HepG2 (cell line): ENCODE data around the gene NDUFB3. TPM values are rescaled to one million over a fixed set of nuclear protein-coding genes. Genes with fewer than 3 reads are reported as not detected.

Source experiments
- ATAC-seq: fragments of 200-7000 bp; cut with Tn5 transposase; 3 replicates; pipeline ENCODE4 v1.9.1; 2020; ENCODE audit warnings: mild to moderate bottlenecking, moderate library complexity
- BruUV-seq: library from RNA; stranded (reverse); fragments of 400-500 nt; replicated peaks from 2 replicates; lab custom pipeline; 2021; lab: Mats Ljungman, UMichigan
- CTCF ChIA-PET: fragments of 300-600 bp; formaldehyde crosslinking; extraction: SDS; loops from one replicate; lab custom pipeline; 2021; ENCODE audit warnings: low total read pairs, inconsistent platforms, low intra/inter-chr PET ratio; lab: Yijun Ruan, JAX
- POLR2A ChIA-PET: fragments of 350-600 bp; sonication (Branson Sonifier 250); formaldehyde crosslinking; loops from one replicate; lab custom pipeline; 2020; ENCODE audit warnings: antibody characterized with exemption, inconsistent platforms; lab: Yijun Ruan, JAX
- DNase-seq: peaks from one replicate; pipeline ENCODE4 v3.0.0-alpha.2; 2015; ENCODE audit warnings: low spot score
- FAIRE-seq: peaks from 3 replicates; lab custom pipeline; 2011; peaks lifted over from hg19 to GRCh38; lab: Jason Lieb, UNC
- H2AFZ ChIP-seq: one replicate; pipeline ENCODE4 v1.6.1; 2011; ENCODE audit warnings: low read length, inconsistent platforms
- H3K27ac ChIP-seq: fragments of 300-600 bp; 3 replicates; pipeline ENCODE4 v1.8.0; 2011; ENCODE audit warnings: mixed run types, mild to moderate bottlenecking, mixed read lengths, low read length, inconsistent platforms; ENCODE audit not compliant: insufficient read depth; ENCODE audit errors: extremely low read length
- H3K27me3 ChIP-seq, 2 experiments: fragments of 200-600 bp in 1 of 2; 2 replicates in 1 of 2; 3 replicates in 1 of 2; pipeline versions ENCODE4 v1.6.0 to v1.8.0; 2011; ENCODE audit warnings: low read length in 2 of 2, mild to moderate bottlenecking in 2 of 2, moderate library complexity in 2 of 2, inconsistent platforms in 1 of 2; ENCODE audit not compliant: insufficient read depth in 2 of 2, control insufficient read depth in 1 of 2
- H3K36me3 ChIP-seq, 2 experiments: fragments of 200-600 bp in 1 of 2; replicated peaks in 1 of 2; 2 replicates in 1 of 2; 3 replicates in 1 of 2; pipeline versions ENCODE4 v1.5.1 to v1.8.0; 2011; ENCODE audit warnings: low read length in 2 of 2, inconsistent platforms in 1 of 2; ENCODE audit not compliant: insufficient read depth in 2 of 2, control insufficient read depth in 1 of 2
- H3K4me1 ChIP-seq: 2 replicates; pipeline ENCODE4 v1.5.1; 2012; ENCODE audit warnings: low read length, inconsistent platforms; ENCODE audit not compliant: insufficient read depth
- H3K4me2 ChIP-seq: 2 replicates; pipeline ENCODE4 v1.6.0; 2011; ENCODE audit warnings: low read depth, low read length, inconsistent platforms
- H3K4me3 ChIP-seq, 3 experiments: fragments of 200-600 bp in 1 of 3; sonication (generic), shearing (Covaris generic) in 1 of 3; replicated peaks in 1 of 3; 2 replicates each; pipeline ENCODE4 v1.5.1; 2011 to 2016; ENCODE audit warnings: low read length in 3 of 3, inconsistent platforms in 2 of 3, low read depth in 2 of 3, mild to moderate bottlenecking in 2 of 3, control low read depth in 1 of 3, mixed read lengths in 1 of 3; ENCODE audit not compliant: insufficient read depth in 1 of 3
- H3K79me2 ChIP-seq: one replicate; pipeline ENCODE4 v1.6.1; 2011; ENCODE audit warnings: low read length, inconsistent platforms; ENCODE audit not compliant: insufficient read depth
- H3K9ac ChIP-seq: 2 replicates; pipeline ENCODE4 v1.6.0; 2011; ENCODE audit warnings: mild to moderate bottlenecking, low read depth, low read length, inconsistent platforms; ENCODE audit not compliant: insufficient read depth
- H3K9me3 ChIP-seq: 2 replicates; pipeline ENCODE4 v1.5.1; 2012; ENCODE audit warnings: mild to moderate bottlenecking, low read length
- H4K20me1 ChIP-seq: 2 replicates; pipeline ENCODE4 v1.6.0; 2011; ENCODE audit warnings: inconsistent platforms, mild to moderate bottlenecking, low read length, moderate library complexity; ENCODE audit not compliant: insufficient read depth
- BORCS8-MEF2B ChIP-seq: sonication (generic); formaldehyde crosslinking; IDR thresholded peaks from 2 replicates; pipeline ENCODE4 v1.8.0; 2022; ENCODE audit warnings: mild to moderate bottlenecking, missing genetic modification reagents
- ELF1 ChIP-seq: sonication (generic); formaldehyde crosslinking; IDR thresholded peaks from 2 replicates; pipeline ENCODE4 v1.4.0; 2020; ENCODE audit warnings: missing genetic modification reagents
- ETS1 ChIP-seq: sonication (generic); formaldehyde crosslinking; IDR thresholded peaks from 2 replicates; pipeline ENCODE4 v1.4.0; 2020; ENCODE audit warnings: missing genetic modification reagents
- FOXO1 ChIP-seq: sonication (generic); formaldehyde crosslinking; IDR thresholded peaks from 2 replicates; pipeline ENCODE4 v1.4.0; 2020; ENCODE audit warnings: missing genetic modification reagents
- GATAD1 ChIP-seq: IDR thresholded peaks from 2 replicates; pipeline ENCODE4 v1.6.1; 2016; ENCODE audit warnings: missing genetic modification reagents, missing compliant biosample characterization
- IRX3 ChIP-seq: sonication (generic); formaldehyde crosslinking; IDR thresholded peaks from 2 replicates; pipeline ENCODE4 v1.8.1; 2023; ENCODE audit warnings: mild to moderate bottlenecking, low read depth, missing genetic modification reagents, borderline replicate concordance
- KDM3A ChIP-seq: IDR thresholded peaks from 2 replicates; pipeline ENCODE4 v1.6.1; 2018; ENCODE audit warnings: low read depth, missing compliant biosample characterization
- MED1 ChIP-seq: sonication (generic); formaldehyde crosslinking; IDR thresholded peaks from 2 replicates; pipeline ENCODE4 v1.4.0; 2020; ENCODE audit warnings: missing genetic modification reagents
- MED8 ChIP-seq: sonication (generic); formaldehyde crosslinking; IDR thresholded peaks from 2 replicates; pipeline ENCODE4 v1.8.1; 2023; ENCODE audit warnings: mild to moderate bottlenecking, missing genetic modification reagents; ENCODE audit not compliant: insufficient replicate concordance
- NFYC ChIP-seq: IDR thresholded peaks from 2 replicates; pipeline ENCODE4 v1.6.1; 2016; ENCODE audit warnings: missing genetic modification reagents, missing compliant biosample characterization
- NR2F1 ChIP-seq, 2 experiments: fragments of 450-650 bp in 1 of 2; formaldehyde crosslinking in 1 of 2; IDR thresholded peaks; 2 replicates each; pipeline versions ENCODE4 v1.5.0 to v1.6.1; 2016 to 2020; ENCODE audit warnings: mild to moderate bottlenecking in 1 of 2, missing compliant biosample characterization in 1 of 2, missing genetic modification reagents in 1 of 2, moderate library complexity in 1 of 2
- RFX3 ChIP-seq: IDR thresholded peaks from 2 replicates; pipeline ENCODE4 v1.6.1; 2016; ENCODE audit warnings: missing biosample characterization, missing genetic modification reagents
- SP5 ChIP-seq: IDR thresholded peaks from 2 replicates; pipeline ENCODE4 v1.6.1; 2016; ENCODE audit warnings: low read depth, borderline replicate concordance
- TAF15 ChIP-seq: fragments of 200-400 bp; formaldehyde crosslinking; IDR thresholded peaks from one replicate; pipeline ENCODE4 v1.6.1; 2018; ENCODE audit warnings: mild to moderate bottlenecking, low read depth, low read length; ENCODE audit not compliant: poor library complexity, severe bottlenecking
- TCF12 ChIP-seq, 2 experiments: fragments of 450-650 bp in 1 of 2; sonication (generic) in 1 of 2; formaldehyde crosslinking in 1 of 2; IDR thresholded peaks; 2 replicates each; pipeline versions ENCODE4 v1.6.1 to v1.8.0; 2017 to 2022; ENCODE audit warnings: antibody characterized with exemption in 1 of 2, mild to moderate bottlenecking in 1 of 2, missing genetic modification reagents in 1 of 2, moderate library complexity in 1 of 2
- ZBTB20 ChIP-seq: sonication (generic); formaldehyde crosslinking; IDR thresholded peaks from 2 replicates; pipeline ENCODE4 v1.8.1; 2023; ENCODE audit warnings: missing genetic modification reagents, low read depth, mild to moderate bottlenecking, borderline replicate concordance
- ZIK1 ChIP-seq: sonication (generic); formaldehyde crosslinking; IDR thresholded peaks from 2 replicates; pipeline ENCODE4 v1.5.0; 2020; ENCODE audit warnings: mild to moderate bottlenecking, low read depth, missing genetic modification reagents, borderline replicate concordance
- ZNF30 ChIP-seq: sonication (generic); formaldehyde crosslinking; IDR thresholded peaks from 2 replicates; pipeline ENCODE4 v1.5.0; 2020; ENCODE audit warnings: mild to moderate bottlenecking, missing genetic modification reagents
- ZNF34 ChIP-seq: sonication (generic); formaldehyde crosslinking; IDR thresholded peaks from 2 replicates; pipeline ENCODE4 v1.4.0; 2020; ENCODE audit warnings: mild to moderate bottlenecking, missing genetic modification reagents, borderline replicate concordance
- ZNF660 ChIP-seq: sonication (generic); formaldehyde crosslinking; IDR thresholded peaks from 2 replicates; pipeline ENCODE4 v1.5.1; 2020; ENCODE audit warnings: mild to moderate bottlenecking, low read depth, missing genetic modification reagents, borderline replicate concordance
- ZUFSP ChIP-seq: sonication (generic); formaldehyde crosslinking; IDR thresholded peaks from 2 replicates; pipeline ENCODE4 v1.9.0; 2021; ENCODE audit warnings: missing genetic modification reagents, mild to moderate bottlenecking, borderline replicate concordance
- WGBS: methylation state at CpG from one replicate; pipeline ENCODE4 v1.1.6; 2017; ENCODE audit warnings: low lambda C conversion rate; 5-methylcytosine and 5-hydroxymethylcytosine counted together
- in situ Hi-C: cut with HindIII; loops from 2 replicates; pipeline ENCODE4 v1.10.0; 2017; ENCODE audit warnings: low pct_unique_long_range_greater_than_20kb; ENCODE audit not compliant: extremely low pct_ligation_motif_present
- intact Hi-C: fragments of 100-400 bp; cut with micrococcal nuclease; formaldehyde crosslinking; loops from one replicate; pipeline ENCODE4 v1.10.0; 2022; ENCODE audit not compliant: unreplicated experiment
- polyA plus RNA-seq, 8 experiments: library from polyadenylated mRNA; depleted of rRNA in 3 of 8; stranded (reverse) in 7 of 8; unstranded in 1 of 8; fragments of >200 nt; fragmentation: Illumina TruSeq in 4 of 8; extraction: Trizol in 4 of 8; gene quantifications; 2 replicates each; pipeline versions ENCODE4 v1.2.1 to v1.2.3, GENCODE V29; 2011 to 2016; ENCODE audit warnings: low read depth in 4 of 8, missing spikeins in 1 of 8, mixed read lengths in 1 of 8; ENCODE audit not compliant: insufficient read depth in 1 of 8
- total RNA-seq, 5 experiments: library from RNA; depleted of rRNA; stranded (reverse); fragments of >200 nt; fragmentation: Illumina TruSeq; extraction: Trizol; gene quantifications; 2 replicates each; pipeline ENCODE4 v1.2.3, GENCODE V29; 2016; ENCODE audit warnings: low read depth in 1 of 5

NDUFB3 gene
- total and polyA plus RNA-seq, 2 of the 13 experiments (the other 11 are each of a cell fraction or from before 2014, with no cell fraction given) = 50.7 to 159 TPM

- no peak for DNase-seq
- H2AFZ ChIP-seq = no peak overlapping the region
- no TSS peak for BruUV-seq
- H3K79me2 ChIP-seq = peaks cover 73% of the 10 kb centered on the region
- peak overlapping the region; percentile 97 for H3K4me2 ChIP-seq
- H3K9me3 ChIP-seq = no peaks in the 10 kb centered on the region
- ATAC-seq = peak; percentile 5; the same call in 2 of the 3 replicates
- H3K27me3 ChIP-seq = no peaks in the 10 kb centered on the region; a peak in 2 of 5 replicates
- ChIA-PET POLR2A (interaction anchor here (1.4 to 5.8 kb wide), 11 partner anchors 12 to 230 kb away, joined by 4 to 75 read pairs (median 23); partner anchors contain the start of genes CASP10, NIF3L1, ORC2 and PPIL3), CTCF (interaction anchor here (1.5 to 1.7 kb wide), 2 partner anchors 39 to 48 kb away, joined by 3 to 9 read pairs; no protein-coding TSS in a partner anchor)
- in situ Hi-C loops = loop anchor here (5.0 kb wide), 1 partner anchor 47 kb away; the partner anchor contains the start of genes HYCC2 and NDUFB3
- peaks cover 71% of the 10 kb centered on the region for H3K4me1 ChIP-seq
- peak overlapping the region; percentile 86 to 90 (median 86) for H3K4me3 ChIP-seq
- H3K27ac ChIP-seq = peak overlapping the region; percentile 91
- 22% methylated on average over 11 of the region's 12 CpGs for WGBS
- intact Hi-C loops = loop anchor here (1.0 to 5.0 kb wide), 2 partner anchors 39 to 232 kb away; partner anchors contain the start of genes NIF3L1 and PPIL3
- FAIRE-seq = no peak
- peak overlapping the region; percentile 94 for H3K9ac ChIP-seq
- peaks cover 14% of the 10 kb centered on the region for H4K20me1 ChIP-seq
- peaks cover 0 to 5% of the 10 kb centered on the region in 2 experiments; a peak in 2 of 5 replicates for H3K36me3 ChIP-seq
- TF ChIP-seq ZNF660 (no peak), NR2F1 (CRISPR knock-in tag; IDR thresholded peaks at IDR 0.05) (no peak), SP5 (CRISPR knock-in tag) (no peak), BORCS8-MEF2B (CRISPR knock-in tag) (no peak), ZUFSP (no peak), ZNF34 (CRISPR knock-in tag) (no peak), ZIK1 (CRISPR knock-in tag) (no peak), MED8 (CRISPR knock-in tag) (peak; percentile 29), ZNF30 (CRISPR knock-in tag) (no peak), NFYC (no peak), FOXO1 (no peak), KDM3A (0 out of 2 replicates have a peak, but pooled peaks have one; percentile 15), IRX3 (CRISPR knock-in tag) (no peak), TCF12 (IDR thresholded peaks at IDR 0.05) (no peak), TCF12 (CRISPR knock-in tag; IDR thresholded peaks at IDR 0.05) (peak; percentile 79; the same call in 1 of the 2 replicates), ETS1 (no peak), ZBTB20 (CRISPR knock-in tag) (no peak), ELF1 (CRISPR knock-in tag) (no peak), GATAD1 (no peak), RFX3 (CRISPR knock-in tag) (no peak), MED1 (no peak), TAF15 (no peak)
Measured at GRCh38 chr2:201118961-201119854, 47.4 kb downstream of the NDUFB3 start.
